A549 (cell line): Measurements from ENCODE around the gene ELN. TPM values are rescaled to one million over a fixed set of nuclear protein-coding genes. Genes with fewer than 3 reads are reported as not detected.

Source experiments
- ATAC-seq, 2 experiments: fragments of 200-7000 bp in 1 of 2; fragments of >200 bp in 1 of 2; cut with Nextera tagmentation in 1 of 2; cut with Tn5 transposase in 1 of 2; 3 replicates each; pipeline versions ENCODE4 v1.8.0 to v1.9.1; 2018 to 2020; ENCODE audit warnings: mild to moderate bottlenecking in 1 of 2, moderate library complexity in 1 of 2
- CTCF ChIA-PET: fragments of 300-600 bp; sonication (Branson Sonifier 250); formaldehyde crosslinking; extraction: SDS; loops from one replicate; lab custom pipeline; 2021; ENCODE audit warnings: antibody characterized with exemption, inconsistent platforms; lab: Yijun Ruan, JAX
- POLR2A ChIA-PET: fragments of 350-600 bp; formaldehyde crosslinking; extraction: SDS; loops from one replicate; lab custom pipeline; 2021; ENCODE audit warnings: antibody characterized with exemption, inconsistent platforms; lab: Yijun Ruan, JAX
- DNase-seq, 2 experiments: peaks; one replicate each; pipeline versions ENCODE4 v3.0.0 to v3.0.0-alpha.2; 2011 to 2016; ENCODE audit warnings: low read depth in 1 of 2, low spot score in 1 of 2
- FAIRE-seq: peaks from 2 replicates; lab custom pipeline; 2011; peaks lifted over from hg19 to GRCh38; lab: Jason Lieb, UNC
- H3K27ac ChIP-seq, 2 experiments: fragments of >200 bp; sonication (Bioruptor Twin); formaldehyde crosslinking; 3 replicates each; pipeline ENCODE4 v1.5.1; 2016 to 2017
- H3K4me1 ChIP-seq: fragments of >200 bp; sonication (Bioruptor Twin); formaldehyde crosslinking; 3 replicates; pipeline ENCODE4 v1.6.1; 2016
- H3K4me2 ChIP-seq: fragments of >200 bp; sonication (Bioruptor Twin); formaldehyde crosslinking; 3 replicates; pipeline ENCODE4 v1.6.1; 2016
- H3K4me3 ChIP-seq: fragments of >200 bp; sonication (Bioruptor Twin); formaldehyde crosslinking; 3 replicates; pipeline ENCODE4 v1.5.1; 2016
- H3K9me3 ChIP-seq: fragments of >200 bp; sonication (Bioruptor Twin); formaldehyde crosslinking; 3 replicates; pipeline ENCODE4 v1.6.1; 2016
- ATOH8 ChIP-seq: fragments of 250-450 bp; sonication (Bioruptor Pico); IDR thresholded peaks from 2 replicates; pipeline ENCODE4 v1.5.0; 2020; ENCODE audit warnings: low read depth, mild to moderate bottlenecking, moderate library complexity
- BCL3 ChIP-seq: fragments of >200 bp; sonication (Bioruptor Twin); formaldehyde crosslinking; IDR thresholded peaks from 3 replicates; pipeline ENCODE4 v1.6.1; 2016
- CBX2 ChIP-seq: fragments of 200-600 bp; sonication (generic); IDR thresholded peaks from 2 replicates; pipeline ENCODE4 v1.6.1; 2016; ENCODE audit warnings: low read depth, mild to moderate bottlenecking, borderline replicate concordance
- CBX8 ChIP-seq: fragments of 200-600 bp; sonication (generic); IDR thresholded peaks from 2 replicates; pipeline ENCODE4 v1.6.1; 2016
- CEBPB ChIP-seq, 2 experiments: fragments of >200 bp in 1 of 2; sonication (Bioruptor Twin) in 1 of 2; formaldehyde crosslinking in 1 of 2; IDR thresholded peaks; 2 replicates each; pipeline ENCODE4 v1.6.1; 2012 to 2016
- CTCF ChIP-seq: fragments of >200 bp; sonication (Bioruptor Twin); formaldehyde crosslinking; IDR thresholded peaks from 3 replicates; pipeline ENCODE4 v1.5.1; 2016
- ELK1 ChIP-seq: fragments of 150-350 bp; IDR thresholded peaks from 2 replicates; pipeline ENCODE4 v1.6.1; 2014; ENCODE audit warnings: low read depth, mild to moderate bottlenecking, low read length
- EP300 ChIP-seq, 2 experiments: fragments of >200 bp; sonication (Bioruptor Twin); formaldehyde crosslinking; IDR thresholded peaks; 2 replicates in 1 of 2; 3 replicates in 1 of 2; pipeline ENCODE4 v1.6.1; 2016 to 2017
- GATA3 ChIP-seq: IDR thresholded peaks from 2 replicates; pipeline ENCODE4 v1.6.1; 2012; ENCODE audit warnings: borderline replicate concordance
- JUNB ChIP-seq: fragments of >200 bp; sonication (Bioruptor Twin); formaldehyde crosslinking; IDR thresholded peaks from 2 replicates; pipeline ENCODE4 v1.6.1; 2016
- KDM5A ChIP-seq: fragments of 200-600 bp; sonication (generic); IDR thresholded peaks from 2 replicates; pipeline ENCODE4 v1.6.1; 2016; ENCODE audit warnings: antibody characterized with exemption, mild to moderate bottlenecking
- MAFK ChIP-seq: fragments of 450-650 bp; IDR thresholded peaks from 2 replicates; pipeline ENCODE4 v1.6.1; 2014; ENCODE audit not compliant: partially characterized antibody
- MAX ChIP-seq: IDR thresholded peaks from 2 replicates; pipeline ENCODE4 v1.6.1; 2012
- MYC ChIP-seq: IDR thresholded peaks from 2 replicates; pipeline ENCODE4 v1.6.1; 2012; ENCODE audit warnings: mild to moderate bottlenecking, inconsistent platforms, low read length, improper control_type of control experiment, borderline replicate concordance
- NFE2L2 ChIP-seq: fragments of 150-350 bp; conservative IDR thresholded peaks from 2 replicates; pipeline ENCODE4 v1.6.1; 2014; ENCODE audit warnings: low read length
- PHF8 ChIP-seq: fragments of 200-600 bp; sonication (generic); IDR thresholded peaks from 2 replicates; pipeline ENCODE4 v1.6.1; 2016; ENCODE audit warnings: low read depth, mild to moderate bottlenecking, antibody characterized with exemption, moderate library complexity, borderline replicate concordance
- RAD21 ChIP-seq, 2 experiments: fragments of >200 bp in 1 of 2; sonication (Bioruptor Twin) in 1 of 2; formaldehyde crosslinking in 1 of 2; IDR thresholded peaks in 1 of 2; conservative IDR thresholded peaks in 1 of 2; 2 replicates in 1 of 2; 3 replicates in 1 of 2; pipeline ENCODE4 v1.6.1; 2012 to 2018; ENCODE audit warnings: inconsistent platforms in 1 of 2
- RNF2 ChIP-seq: fragments of 200-600 bp; sonication (generic); IDR thresholded peaks from 2 replicates; pipeline ENCODE4 v1.6.1; 2016; ENCODE audit warnings: low read depth, mild to moderate bottlenecking, antibody characterized with exemption, moderate library complexity, borderline replicate concordance
- SREBF2 ChIP-seq: fragments of 450-650 bp; IDR thresholded peaks from 2 replicates; pipeline ENCODE4 v1.6.1; 2014; ENCODE audit warnings: mild to moderate bottlenecking, moderate library complexity
- USF2 ChIP-seq: fragments of 450-650 bp; IDR thresholded peaks from 2 replicates; pipeline ENCODE4 v1.6.1; 2014; ENCODE audit warnings: antibody characterized with exemption
- ZNF302 ChIP-seq: fragments of 250-450 bp; sonication (Bioruptor Pico); IDR thresholded peaks from 2 replicates; pipeline ENCODE4 v1.9.0; 2021; ENCODE audit warnings: inconsistent platforms, mild to moderate bottlenecking, moderate library complexity
- WGBS: methylation state at CpG from one replicate; pipeline ENCODE4 v1.1.6; 2017; ENCODE audit errors: missing lambda C conversion rate; 5-methylcytosine and 5-hydroxymethylcytosine counted together
- polyA plus RNA-seq, 4 experiments: library from polyadenylated mRNA; depleted of rRNA in 3 of 4; stranded (reverse); fragments of >200 nt; fragmentation: RNase III in 1 of 4; extraction: RNeasy Plus Mini Kit Qiagen cat#74134 plus additional on column Dnase treatment in 1 of 4; gene quantifications; 2 replicates in 3 of 4; 3 replicates in 1 of 4; pipeline ENCODE4 v1.2.3, GENCODE V29; 2011 to 2017

Gene ELN
- polyA plus RNA-seq, 2 of the 4 experiments (the other 2 are of a cell fraction): 0.09 to 0.16 TPM

- POLR2A ChIA-PET: no interaction called here
- Histone ChIP-seq H3K4me2 (no peak overlapping the region), H3K27ac (no peak overlapping the region)
- CTCF ChIA-PET: no interaction called here
- DNase-seq: no peak
- WGBS: 58% methylated on average over 2 of the region's 2 CpGs
- TF ChIP-seq BCL3 (no peak), RNF2 (no peak)
- TF ChIP-seq, all 56 proteins: peak for 0
- Histone ChIP-seq H3K9me3 (no peaks in the 10 kb centered on the region), H3K4me1 (no peaks in the 10 kb centered on the region), H3K4me3 (no peak overlapping the region)
- ATAC-seq (no peak), FAIRE-seq (no peak)
These were observed 21.1 kb downstream of the ELN start for GRCh38 chr7:74048999-74049599.

GRCh38 chr7:74049997-74050798 is 22.2 kb downstream of the ELN start:
- H3K9me3 ChIP-seq: no peaks in the 10 kb centered on the region
- H3K4me1 ChIP-seq: no peaks in the 10 kb centered on the region
- no peak overlapping the region for H3K27ac ChIP-seq
- FAIRE-seq: no peak
- no peak overlapping the region for H3K4me2 ChIP-seq
- TF ChIP-seq ELK1 (no peak), CTCF (no peak), CEBPB (IDR thresholded peaks at IDR 0.05) (no peak), EP300 (IDR thresholded peaks at IDR 0.05) (no peak), NFE2L2 (no peak), ZNF302 (no peak), JUNB (no peak), MYC (no peak), SREBF2 (no peak), PHF8 (no peak), ATOH8 (CRISPR knock-in tag) (no peak), MAX (no peak), BCL3 (no peak), CBX2 (no peak), MAFK (no peak), GATA3 (no peak), KDM5A (no peak), USF2 (no peak), CBX8 (no peak), RAD21 (conservative IDR thresholded peaks at IDR 0.05 in 1 of 2, IDR thresholded peaks at IDR 0.05 in 1 of 2) (no peak)
- TF ChIP-seq, all 56 proteins: peak for 0
- no peak overlapping the region for H3K4me3 ChIP-seq
- DNase-seq (no peak), ATAC-seq (no peak)
- CTCF ChIA-PET: interaction anchor here (1.2 kb wide), 1 partner anchor 24 kb away, joined by 3 read pairs; no protein-coding TSS in a partner anchor
- POLR2A ChIA-PET: no interaction called here
- WGBS: 41% methylated on average over 3 of the region's 3 CpGs
